Measurements from ENCODE around the gene GIMAP5.

- TF ChIP-seq EZH2 (IDR thresholded peaks at IDR 0.05; ENCODE audit: low read length, missing control alignments) (no peak), CTCF (conservative IDR thresholded peaks at IDR 0.05 in 1 of 2, IDR thresholded peaks at IDR 0.05 in 1 of 2; ENCODE audit: low read depth in 1 of 2, low read length in 2 of 2) (no peak)
Observed at GRCh38 chr7:150740053-150740452, 2.8 kb downstream of the GIMAP5 start.

All from fibroblast of lung (primary cell).